A549 (cell line): ENCODE measurements around the gene BSCL2. TPM values are rescaled to one million over a fixed set of nuclear protein-coding genes. Genes with fewer than 3 reads are reported as not detected.

ENCODE experiments used
- ATAC-seq, 2 experiments: fragments of 200-7000 bp in 1 of 2; fragments of >200 bp in 1 of 2; cut with Nextera tagmentation in 1 of 2; cut with Tn5 transposase in 1 of 2; 3 replicates each; pipeline versions ENCODE4 v1.8.0 to v1.9.1; 2018 to 2020; ENCODE audit warnings: mild to moderate bottlenecking in 1 of 2, moderate library complexity in 1 of 2
- CTCF ChIA-PET: fragments of 300-600 bp; sonication (Branson Sonifier 250); formaldehyde crosslinking; extraction: SDS; loops from one replicate; lab custom pipeline; 2021; ENCODE audit warnings: antibody characterized with exemption, inconsistent platforms; lab: Yijun Ruan, JAX
- POLR2A ChIA-PET: fragments of 350-600 bp; formaldehyde crosslinking; extraction: SDS; loops from one replicate; lab custom pipeline; 2021; ENCODE audit warnings: antibody characterized with exemption, inconsistent platforms; lab: Yijun Ruan, JAX
- DNase-seq, 2 experiments: peaks; one replicate each; pipeline versions ENCODE4 v3.0.0 to v3.0.0-alpha.2; 2011 to 2016; ENCODE audit warnings: low read depth in 1 of 2, low spot score in 1 of 2
- FAIRE-seq: peaks from 2 replicates; lab custom pipeline; 2011; peaks lifted over from hg19 to GRCh38; lab: Jason Lieb, UNC
- H3K27ac ChIP-seq, 2 experiments: fragments of >200 bp; sonication (Bioruptor Twin); formaldehyde crosslinking; 3 replicates each; pipeline ENCODE4 v1.5.1; 2016 to 2017
- H3K4me1 ChIP-seq: fragments of >200 bp; sonication (Bioruptor Twin); formaldehyde crosslinking; 3 replicates; pipeline ENCODE4 v1.6.1; 2016
- H3K4me2 ChIP-seq: fragments of >200 bp; sonication (Bioruptor Twin); formaldehyde crosslinking; 3 replicates; pipeline ENCODE4 v1.6.1; 2016
- H3K4me3 ChIP-seq: fragments of >200 bp; sonication (Bioruptor Twin); formaldehyde crosslinking; 3 replicates; pipeline ENCODE4 v1.5.1; 2016
- H3K9me3 ChIP-seq: fragments of >200 bp; sonication (Bioruptor Twin); formaldehyde crosslinking; 3 replicates; pipeline ENCODE4 v1.6.1; 2016
- BHLHE40 ChIP-seq: IDR thresholded peaks from 2 replicates; pipeline ENCODE4 v1.6.1; 2012; ENCODE audit warnings: low read depth, low read length, inconsistent platforms
- CEBPB ChIP-seq, 2 experiments: fragments of >200 bp in 1 of 2; sonication (Bioruptor Twin) in 1 of 2; formaldehyde crosslinking in 1 of 2; IDR thresholded peaks; 2 replicates each; pipeline ENCODE4 v1.6.1; 2012 to 2016
- E2F6 ChIP-seq: IDR thresholded peaks from 2 replicates; pipeline ENCODE4 v1.6.1; 2012; ENCODE audit warnings: low read depth, borderline replicate concordance
- EHF ChIP-seq: fragments of 250-450 bp; sonication (Bioruptor Pico); IDR thresholded peaks from 2 replicates; pipeline ENCODE4 v1.5.0; 2020; ENCODE audit warnings: mild to moderate bottlenecking
- EHMT2 ChIP-seq: fragments of 200-600 bp; sonication (generic); IDR thresholded peaks from 2 replicates; pipeline ENCODE4 v1.6.1; 2016; ENCODE audit warnings: antibody characterized with exemption, low read depth, mild to moderate bottlenecking, moderate library complexity
- ESRRA ChIP-seq: fragments of 150-350 bp; IDR thresholded peaks from 2 replicates; pipeline ENCODE4 v1.6.1; 2014; ENCODE audit warnings: mild to moderate bottlenecking, low read length, borderline replicate concordance
- FOXS1 ChIP-seq: fragments of 250-450 bp; sonication (Bioruptor Pico); IDR thresholded peaks from 2 replicates; pipeline ENCODE4 v1.5.0; 2020; ENCODE audit warnings: mild to moderate bottlenecking, moderate library complexity
- GATA3 ChIP-seq: IDR thresholded peaks from 2 replicates; pipeline ENCODE4 v1.6.1; 2012; ENCODE audit warnings: borderline replicate concordance
- HDAC2 ChIP-seq: fragments of 200-600 bp; sonication (generic); IDR thresholded peaks from 2 replicates; pipeline ENCODE4 v1.6.1; 2016
- HOXB13 ChIP-seq: fragments of 250-450 bp; sonication (Bioruptor Pico); IDR thresholded peaks from 2 replicates; pipeline ENCODE4 v1.5.0; 2020; ENCODE audit warnings: low read depth, mild to moderate bottlenecking, moderate library complexity
- HOXB5 ChIP-seq: fragments of 250-450 bp; sonication (Bioruptor Pico); IDR thresholded peaks from 2 replicates; pipeline ENCODE4 v1.5.0; 2020; ENCODE audit warnings: mild to moderate bottlenecking, moderate library complexity
- JUN ChIP-seq, 2 experiments: fragments of >200 bp; sonication (Bioruptor Twin); formaldehyde crosslinking; IDR thresholded peaks; 2 replicates in 1 of 2; 3 replicates in 1 of 2; pipeline ENCODE4 v1.6.1; 2016 to 2017
- NFE2L2 ChIP-seq: fragments of 150-350 bp; conservative IDR thresholded peaks from 2 replicates; pipeline ENCODE4 v1.6.1; 2014; ENCODE audit warnings: low read length
- NPAS2 ChIP-seq: fragments of 250-450 bp; sonication (Bioruptor Pico); IDR thresholded peaks from 2 replicates; pipeline ENCODE4 v1.8.0; 2022; ENCODE audit warnings: mild to moderate bottlenecking, moderate library complexity, borderline replicate concordance
- NR3C1 ChIP-seq: fragments of >200 bp; sonication (Bioruptor Twin); formaldehyde crosslinking; IDR thresholded peaks from 3 replicates; pipeline ENCODE4 v1.6.1; 2017
- PBX3 ChIP-seq: IDR thresholded peaks from 2 replicates; pipeline ENCODE4 v1.6.1; 2012
- SMC3 ChIP-seq: fragments of >200 bp; sonication (Bioruptor Twin); formaldehyde crosslinking; IDR thresholded peaks from 3 replicates; pipeline ENCODE4 v1.6.1; 2018; ENCODE audit warnings: inconsistent platforms
- TFCP2L1 ChIP-seq: fragments of 250-450 bp; sonication (Bioruptor Pico); IDR thresholded peaks from 2 replicates; pipeline ENCODE4 v1.5.0; 2021; ENCODE audit warnings: mild to moderate bottlenecking
- USF2 ChIP-seq: fragments of 450-650 bp; IDR thresholded peaks from 2 replicates; pipeline ENCODE4 v1.6.1; 2014; ENCODE audit warnings: antibody characterized with exemption
- ZC3H11A ChIP-seq: fragments of 450-650 bp; IDR thresholded peaks from 2 replicates; pipeline ENCODE4 v1.6.1; 2014; ENCODE audit warnings: antibody characterized with exemption, mild to moderate bottlenecking
- ZSCAN20 ChIP-seq: fragments of 250-450 bp; sonication (Bioruptor Pico); IDR thresholded peaks from 2 replicates; pipeline ENCODE4 v1.8.0; 2022; ENCODE audit warnings: mild to moderate bottlenecking, moderate library complexity
- WGBS: methylation state at CpG from one replicate; pipeline ENCODE4 v1.1.6; 2017; ENCODE audit errors: missing lambda C conversion rate; 5-methylcytosine and 5-hydroxymethylcytosine counted together
- polyA plus RNA-seq, 4 experiments: library from polyadenylated mRNA; depleted of rRNA in 3 of 4; stranded (reverse); fragments of >200 nt; fragmentation: RNase III in 1 of 4; extraction: RNeasy Plus Mini Kit Qiagen cat#74134 plus additional on column Dnase treatment in 1 of 4; gene quantifications; 2 replicates in 3 of 4; 3 replicates in 1 of 4; pipeline ENCODE4 v1.2.3, GENCODE V29; 2011 to 2017
- TF ChIP-seq, protein P1 (sequence below): fragments of 200-600 bp; sonication (generic); IDR thresholded peaks from 2 replicates; pipeline ENCODE4 v1.6.1; 2016; ENCODE audit warnings: antibody characterized with exemption, mild to moderate bottlenecking, moderate library complexity
- TF ChIP-seq, protein P2 (sequence below): fragments of >200 bp; sonication (Bioruptor Twin); formaldehyde crosslinking; IDR thresholded peaks from 2 replicates; pipeline ENCODE4 v1.6.1; 2016

The BSCL2 gene
- polyA plus RNA-seq, 2 of the 4 experiments (the other 2 are of a cell fraction) = 63.0 to 63.9 TPM

DNA sequence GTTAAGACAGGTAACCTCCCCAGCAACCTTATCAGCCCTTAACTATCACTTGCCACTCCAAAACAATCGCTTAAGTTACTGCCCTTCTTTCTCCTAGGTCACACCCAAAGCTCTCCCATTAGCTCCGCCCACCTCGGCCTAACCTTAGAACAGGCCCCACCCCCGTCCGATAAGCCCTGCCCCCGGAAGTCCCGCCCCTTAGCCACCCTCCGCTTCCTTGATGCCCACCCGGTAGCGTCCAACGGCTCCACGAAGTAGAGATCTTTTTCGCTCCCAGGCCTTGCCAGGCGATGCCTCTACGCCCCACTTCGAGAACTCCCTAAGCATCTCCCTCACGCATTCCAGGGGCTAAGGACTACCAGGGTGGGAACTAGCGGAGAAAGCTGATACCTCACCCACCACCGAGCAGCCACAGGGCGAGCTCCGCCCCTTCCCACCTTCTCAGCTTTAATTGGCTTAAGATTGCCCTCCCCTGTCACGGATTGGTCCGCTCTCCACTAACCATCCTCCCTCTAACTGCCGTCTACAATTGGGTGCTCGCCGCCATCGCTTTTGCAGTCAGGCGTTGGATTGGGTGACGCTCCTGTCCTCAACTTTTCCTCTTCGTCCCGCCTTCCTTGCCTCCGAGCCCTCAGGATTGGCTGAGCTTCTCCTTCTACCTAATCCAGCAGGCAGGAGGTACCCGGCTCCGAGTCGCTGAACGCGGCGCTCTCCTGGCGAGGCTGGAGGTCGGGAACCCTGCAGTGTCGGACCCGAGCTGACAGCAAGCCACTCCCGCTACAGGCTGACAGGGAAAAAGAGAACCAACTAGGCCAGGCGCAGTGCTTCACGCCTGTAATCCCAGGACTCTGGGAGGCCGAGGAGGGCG is 46.7 kb upstream of the BSCL2 start, which contains the start of gene ZBTB3 (continued):
- TF ChIP-seq, protein P1, sequence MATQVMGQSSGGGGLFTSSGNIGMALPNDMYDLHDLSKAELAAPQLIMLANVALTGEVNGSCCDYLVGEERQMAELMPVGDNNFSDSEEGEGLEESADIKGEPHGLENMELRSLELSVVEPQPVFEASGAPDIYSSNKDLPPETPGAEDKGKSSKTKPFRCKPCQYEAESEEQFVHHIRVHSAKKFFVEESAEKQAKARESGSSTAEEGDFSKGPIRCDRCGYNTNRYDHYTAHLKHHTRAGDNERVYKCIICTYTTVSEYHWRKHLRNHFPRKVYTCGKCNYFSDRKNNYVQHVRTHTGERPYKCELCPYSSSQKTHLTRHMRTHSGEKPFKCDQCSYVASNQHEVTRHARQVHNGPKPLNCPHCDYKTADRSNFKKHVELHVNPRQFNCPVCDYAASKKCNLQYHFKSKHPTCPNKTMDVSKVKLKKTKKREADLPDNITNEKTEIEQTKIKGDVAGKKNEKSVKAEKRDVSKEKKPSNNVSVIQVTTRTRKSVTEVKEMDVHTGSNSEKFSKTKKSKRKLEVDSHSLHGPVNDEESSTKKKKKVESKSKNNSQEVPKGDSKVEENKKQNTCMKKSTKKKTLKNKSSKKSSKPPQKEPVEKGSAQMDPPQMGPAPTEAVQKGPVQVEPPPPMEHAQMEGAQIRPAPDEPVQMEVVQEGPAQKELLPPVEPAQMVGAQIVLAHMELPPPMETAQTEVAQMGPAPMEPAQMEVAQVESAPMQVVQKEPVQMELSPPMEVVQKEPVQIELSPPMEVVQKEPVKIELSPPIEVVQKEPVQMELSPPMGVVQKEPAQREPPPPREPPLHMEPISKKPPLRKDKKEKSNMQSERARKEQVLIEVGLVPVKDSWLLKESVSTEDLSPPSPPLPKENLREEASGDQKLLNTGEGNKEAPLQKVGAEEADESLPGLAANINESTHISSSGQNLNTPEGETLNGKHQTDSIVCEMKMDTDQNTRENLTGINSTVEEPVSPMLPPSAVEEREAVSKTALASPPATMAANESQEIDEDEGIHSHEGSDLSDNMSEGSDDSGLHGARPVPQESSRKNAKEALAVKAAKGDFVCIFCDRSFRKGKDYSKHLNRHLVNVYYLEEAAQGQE = no peak
- TF ChIP-seq PBX3 (peak; percentile 83), HOXB13 (CRISPR knock-in tag) (no peak), BHLHE40 (no peak), TFCP2L1 (CRISPR knock-in tag) (no peak), E2F6 (0 out of 2 replicates have a peak, but pooled peaks have one; percentile 33), USF2 (no peak), JUN (IDR thresholded peaks at IDR 0.05) (peak; percentile 36 to 92; a peak in 4 of 5 replicates), GATA3 (no peak), ZC3H11A (no peak), SMC3 (no peak), HDAC2 (no peak), ZSCAN20 (no peak), EHF (no peak)
- TF ChIP-seq, protein P2, sequence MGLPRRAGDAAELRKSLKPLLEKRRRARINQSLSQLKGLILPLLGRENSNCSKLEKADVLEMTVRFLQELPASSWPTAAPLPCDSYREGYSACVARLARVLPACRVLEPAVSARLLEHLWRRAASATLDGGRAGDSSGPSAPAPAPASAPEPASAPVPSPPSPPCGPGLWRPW = no peak
- TF ChIP-seq, all 56 proteins: peak for 9

- peak overlapping the region; percentile 81 for H3K4me2 ChIP-seq
- WGBS = 70% methylated on average over 15 of the region's 15 CpGs
- DNase-seq = no peak
- H3K27ac ChIP-seq = peak overlapping the region; percentile 92 to 94
- H3K9me3 ChIP-seq = no peaks in the 10 kb centered on the region
- TF ChIP-seq FOXS1 (no peak), NFE2L2 (no peak), EHMT2 (no peak), SMC3 (no peak), NR3C1 (no peak), GATA3 (no peak), HOXB5 (CRISPR knock-in tag) (no peak), CEBPB (IDR thresholded peaks at IDR 0.05) (no peak), HOXB13 (CRISPR knock-in tag) (no peak), NPAS2 (CRISPR knock-in tag) (no peak), PBX3 (no peak), ESRRA (no peak), EHF (no peak)
- TF ChIP-seq, protein P2 = no peak
- TF ChIP-seq, all 56 proteins: peak for 0
- FAIRE-seq = no peak
- POLR2A ChIA-PET = interaction anchor here (0.5 to 3.0 kb wide), 36 partner anchors 8 to 200 kb away, joined by 3 to 96 read pairs (median 6); partner anchors contain the start of genes C11orf98, CSKMT, GANAB and HNRNPUL2
- peak; percentile 12 to 17; a peak in 5 of 6 replicates for ATAC-seq
- CTCF ChIA-PET = interaction anchor here (0.6 to 3.2 kb wide), 12 partner anchors 10 to 88 kb away, joined by 3 to 17 read pairs (median 4); partner anchors contain the start of genes HNRNPUL2 and STX5
- Histone ChIP-seq H3K4me3 (peak overlapping the region; percentile 55), H3K4me1 (peaks cover 11% of the 10 kb centered on the region; the same call in 1 of the 3 replicates)
Observed at GRCh38 chr11:62752994-62753735, 45.9 kb upstream of the BSCL2 start.
